Prostate gland (tissue), 2 donors: ENCODE results near the gene MAS1L.
"Not testable (repeated sequence)": the region's sequence is repeated elsewhere in the genome, so short reads cannot be mapped to it uniquely, and the experiment has no call there.

Experiments
- POLR2A ChIP-seq: fragments of 450-650 bp; IDR thresholded peaks from one replicate; pipeline ENCODE4 v1.6.1; 2016; ENCODE audit warnings: antibody characterized with exemption, mild to moderate bottlenecking
- TF ChIP-seq, protein P1 (sequence below), 4 experiments: fragments of 200-600 bp in 2 of 4; fragments of 450-650 bp in 2 of 4; sonication (generic) in 2 of 4; IDR thresholded peaks; 1 replicate in 3 of 4; 2 replicates in 1 of 4; pipeline ENCODE4 v1.5.1; 2016 to 2019; ENCODE audit warnings: antibody characterized with exemption in 4 of 4, mild to moderate bottlenecking in 2 of 4, moderate library complexity in 2 of 4

DNA sequence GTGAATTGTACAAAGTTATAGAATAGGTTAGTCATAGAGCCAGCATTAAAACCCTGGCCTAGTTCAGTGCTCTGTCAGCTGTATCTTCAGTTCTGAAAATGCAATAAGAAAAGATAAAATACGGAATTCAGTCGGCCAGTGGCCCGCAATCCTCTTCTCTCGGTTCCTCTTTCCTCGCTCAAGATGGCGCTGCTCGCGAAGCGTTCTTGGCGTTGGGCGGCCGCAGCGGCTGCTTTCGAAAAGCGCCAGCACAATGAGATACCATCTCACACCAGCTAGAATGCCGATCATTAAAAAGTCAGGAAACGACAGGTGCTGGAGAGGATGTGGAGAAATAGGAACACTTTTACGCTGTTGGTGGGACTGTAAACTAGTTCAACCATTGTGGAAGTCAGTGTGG is 51.0 kb downstream of the MAS1L start:
- TF ChIP-seq, protein P1, sequence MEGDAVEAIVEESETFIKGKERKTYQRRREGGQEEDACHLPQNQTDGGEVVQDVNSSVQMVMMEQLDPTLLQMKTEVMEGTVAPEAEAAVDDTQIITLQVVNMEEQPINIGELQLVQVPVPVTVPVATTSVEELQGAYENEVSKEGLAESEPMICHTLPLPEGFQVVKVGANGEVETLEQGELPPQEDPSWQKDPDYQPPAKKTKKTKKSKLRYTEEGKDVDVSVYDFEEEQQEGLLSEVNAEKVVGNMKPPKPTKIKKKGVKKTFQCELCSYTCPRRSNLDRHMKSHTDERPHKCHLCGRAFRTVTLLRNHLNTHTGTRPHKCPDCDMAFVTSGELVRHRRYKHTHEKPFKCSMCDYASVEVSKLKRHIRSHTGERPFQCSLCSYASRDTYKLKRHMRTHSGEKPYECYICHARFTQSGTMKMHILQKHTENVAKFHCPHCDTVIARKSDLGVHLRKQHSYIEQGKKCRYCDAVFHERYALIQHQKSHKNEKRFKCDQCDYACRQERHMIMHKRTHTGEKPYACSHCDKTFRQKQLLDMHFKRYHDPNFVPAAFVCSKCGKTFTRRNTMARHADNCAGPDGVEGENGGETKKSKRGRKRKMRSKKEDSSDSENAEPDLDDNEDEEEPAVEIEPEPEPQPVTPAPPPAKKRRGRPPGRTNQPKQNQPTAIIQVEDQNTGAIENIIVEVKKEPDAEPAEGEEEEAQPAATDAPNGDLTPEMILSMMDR (IDR thresholded peaks at IDR 0.05), result not testable (repeated sequence)
- TF ChIP-seq POLR2A, result not testable (repeated sequence)
